NCI-H526 (cell line): ENCODE measurements around the gene GOLIM4.
"Not testable (repeated sequence)": the region's sequence is repeated elsewhere in the genome, so short reads cannot be mapped to it uniquely, and the experiment has no call there.

Experiments used
- DNase-seq, 2 experiments: peaks; one replicate each; lab custom pipeline; 2025; lab: John Stamatoyannopoulos, UW

The GOLIM4 gene

GRCh38 chr3:168047936-168048335, 47.8 kb downstream of the GOLIM4 start:
- DNase-seq: no peak

- peak; percentile 74 to 86 for DNase-seq
Measured at GRCh38 chr3:168047190-168047795, 48.4 kb downstream of the GOLIM4 start.

GRCh38 chr3:168044049-168044448, 51.7 kb downstream of the GOLIM4 start:
- no peak for DNase-seq

GRCh38 chr3:168040607-168041208, 55.0 kb downstream of the GOLIM4 start:
- peak; percentile 22 to 61 for DNase-seq

DNA sequence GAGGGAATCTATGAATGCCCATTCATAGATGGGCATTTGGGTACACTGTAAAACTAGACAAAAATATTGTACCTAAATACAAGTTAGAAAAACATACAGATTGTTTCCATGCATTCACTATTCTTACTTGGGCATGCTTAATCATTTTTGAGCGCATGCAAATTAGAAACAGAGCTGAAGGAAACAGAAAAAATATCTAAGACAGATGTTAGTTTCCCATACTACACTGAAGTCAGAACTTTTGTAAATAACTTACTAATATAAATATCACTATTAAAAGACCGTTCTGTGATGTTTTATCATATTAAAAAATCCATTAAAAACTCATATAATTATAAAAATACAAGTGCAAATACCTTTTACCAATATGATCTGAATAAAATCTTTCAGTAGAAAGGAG, 58.7 kb downstream of the GOLIM4 start:
- DNase-seq: no peak

DNA sequence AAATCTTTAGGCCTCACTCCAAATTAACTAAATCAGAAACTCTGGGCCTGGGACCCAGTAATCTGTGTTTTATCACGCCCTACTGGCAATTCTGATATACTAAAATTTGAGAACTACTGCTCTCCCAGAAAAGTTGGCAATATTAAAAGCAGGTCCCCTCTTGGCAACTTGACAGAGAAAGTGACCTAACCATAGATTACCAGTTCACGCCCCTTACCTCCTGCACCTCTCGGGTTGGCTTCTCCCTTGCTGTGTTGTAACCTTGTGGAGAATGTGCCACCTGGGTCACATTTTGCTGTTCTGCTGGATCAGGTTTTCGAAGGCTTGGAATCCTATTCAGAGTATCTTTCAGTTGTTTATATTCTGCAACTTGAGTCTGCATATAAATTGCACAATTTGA, 59.1 kb downstream of the GOLIM4 start:
- no peak for DNase-seq

DNA sequence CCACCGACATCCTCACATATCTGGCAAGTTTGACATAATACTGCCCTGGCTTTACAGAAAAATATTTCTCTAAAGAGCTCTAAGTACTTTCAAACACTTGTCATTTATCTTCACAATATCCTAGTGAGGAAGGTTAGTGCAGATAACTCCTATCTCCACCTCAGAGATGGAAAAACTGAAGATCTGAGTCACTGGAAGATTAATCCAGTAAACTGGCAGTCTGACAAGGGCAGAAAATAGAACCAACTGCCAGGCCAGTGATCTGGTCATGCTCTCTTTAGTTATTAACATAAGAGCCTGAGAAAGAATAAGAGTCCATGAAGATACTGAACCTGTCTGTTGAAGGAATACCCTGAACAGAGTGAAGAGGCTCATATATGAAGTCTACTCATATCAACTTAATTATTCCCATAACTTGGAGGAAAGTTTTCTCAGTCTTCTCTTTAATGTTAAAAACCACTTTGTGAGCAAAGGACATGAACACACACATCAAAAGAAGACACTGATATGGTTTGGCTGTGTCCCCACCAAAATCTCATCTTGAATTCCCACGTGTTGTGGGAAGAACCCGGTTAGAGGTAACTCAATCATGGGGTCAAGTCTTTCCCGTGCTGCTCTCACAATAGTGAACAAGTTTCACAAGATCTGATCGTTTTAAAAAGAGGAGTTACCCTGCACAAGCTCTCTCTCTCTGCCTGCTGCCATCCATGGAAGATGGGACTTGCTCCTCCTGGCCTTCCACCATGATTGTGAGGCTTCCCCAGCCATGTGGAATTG, 61.4 kb downstream of the GOLIM4 start:
- DNase-seq: no peak

DNA sequence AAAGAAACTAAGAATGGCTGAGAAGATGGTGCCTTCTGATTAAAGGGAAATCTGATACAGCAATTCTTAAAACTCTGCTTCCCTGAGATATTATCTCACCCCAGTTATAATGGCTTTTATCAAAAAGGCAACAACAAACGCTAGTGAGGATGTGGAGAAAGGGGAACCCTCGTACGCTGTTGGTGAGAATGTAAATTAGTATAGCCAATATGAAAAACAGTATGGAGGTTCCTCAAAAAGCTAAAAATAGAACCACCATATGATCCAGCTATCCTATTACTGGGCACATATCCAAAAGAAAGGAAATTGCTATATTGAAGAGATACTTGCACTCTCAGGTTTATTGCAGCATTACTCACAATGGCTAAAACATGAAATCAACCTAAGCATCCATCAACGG, 65.1 kb downstream of the GOLIM4 start:
- peak; percentile 2 to 40 for DNase-seq

DNA sequence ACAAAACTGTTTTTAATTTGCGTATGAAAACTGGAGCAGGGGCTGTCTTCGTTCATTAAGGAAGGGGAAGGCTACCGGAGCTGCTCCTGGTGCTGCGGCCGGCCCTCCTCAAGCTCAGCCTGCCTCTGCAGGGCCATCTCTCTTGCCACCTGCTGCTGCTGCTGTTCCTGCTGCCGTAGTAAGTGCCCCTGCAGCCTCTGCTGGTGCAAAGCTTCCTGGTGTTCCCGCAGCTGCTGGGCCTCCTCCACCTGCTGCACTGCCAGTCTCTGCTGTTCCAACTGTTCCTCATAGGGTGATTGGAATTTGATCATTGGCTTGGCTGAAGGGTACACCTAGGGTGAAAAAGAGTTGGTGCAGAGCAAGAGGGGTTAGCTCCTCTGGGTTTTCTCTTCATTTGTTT, 66.0 kb downstream of the GOLIM4 start:
- DNase-seq: peak; percentile 2 to 26

DNA sequence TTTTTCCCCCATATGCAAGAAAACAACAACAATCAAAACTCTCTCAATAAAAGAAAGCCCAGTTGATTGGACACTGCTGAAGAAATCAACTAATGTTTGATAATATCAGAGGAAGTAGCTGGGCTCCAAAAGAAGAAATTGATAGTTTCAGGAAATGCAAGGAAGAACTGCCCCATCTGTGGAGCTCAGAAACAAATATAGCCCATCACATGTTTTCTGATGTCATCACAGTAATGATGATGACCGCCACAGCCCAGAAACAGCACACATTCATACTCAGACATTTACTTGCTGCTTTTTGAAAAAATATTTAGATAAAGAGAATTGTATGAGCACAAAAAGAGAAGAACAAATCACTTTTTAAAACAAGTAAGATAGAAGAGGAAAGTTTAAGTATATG, 67.6 kb downstream of the GOLIM4 start:
- no peak for DNase-seq

GRCh38 chr3:168026764-168027163, 69.0 kb downstream of the GOLIM4 start:
- DNase-seq: no peak

GRCh38 chr3:168025076-168025475, 70.6 kb downstream of the GOLIM4 start:
- no peak for DNase-seq

DNA sequence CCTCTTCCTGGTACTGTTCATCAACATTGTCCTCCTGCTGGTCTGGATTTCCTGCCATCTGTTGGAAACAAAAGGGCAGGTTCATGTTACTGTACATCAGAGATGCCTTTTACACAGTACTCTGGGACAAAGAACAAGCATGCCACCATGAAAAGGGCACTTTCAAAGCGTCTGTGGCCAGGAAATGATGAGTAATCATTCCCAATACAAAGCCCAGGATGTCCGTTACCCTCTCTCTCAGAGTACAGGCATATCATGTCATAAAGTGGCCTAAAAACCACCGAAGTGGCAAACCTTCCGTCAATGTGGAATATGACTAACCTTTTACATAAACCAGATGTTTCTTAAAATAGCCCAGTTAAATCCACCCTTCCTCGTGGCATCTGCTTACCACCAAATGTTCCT, 71.2 kb downstream of the GOLIM4 start:
- no peak for DNase-seq

GRCh38 chr3:168021737-168022450, 73.8 kb downstream of the GOLIM4 start:
- DNase-seq: no peak

- DNase-seq: not testable (repeated sequence)
Measured at GRCh38 chr3:168011280-168011679, 84.4 kb downstream of the GOLIM4 start.

DNA sequence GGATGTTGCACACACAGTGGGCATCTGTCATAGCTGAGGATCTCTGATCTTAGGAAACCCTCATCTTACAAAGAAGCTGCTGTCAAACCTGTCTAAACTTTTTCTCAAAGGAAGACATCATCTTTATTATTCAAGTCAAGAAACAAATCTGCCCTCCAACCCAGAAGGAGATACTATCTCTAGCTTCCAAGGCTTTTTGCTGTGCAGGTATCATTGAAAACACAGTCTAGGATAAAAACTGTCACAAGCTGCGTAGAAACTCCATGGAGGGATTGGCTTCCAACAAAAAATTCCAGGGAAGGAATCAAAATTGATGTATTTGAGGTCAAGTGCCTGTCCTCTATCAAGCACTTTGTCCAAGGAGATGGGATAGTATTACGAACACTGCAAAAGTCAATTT, 89.1 kb downstream of the GOLIM4 start:
- DNase-seq: no peak

- DNase-seq: no peak
Measured at GRCh38 chr3:168003911-168004310, 91.8 kb downstream of the GOLIM4 start.

DNA sequence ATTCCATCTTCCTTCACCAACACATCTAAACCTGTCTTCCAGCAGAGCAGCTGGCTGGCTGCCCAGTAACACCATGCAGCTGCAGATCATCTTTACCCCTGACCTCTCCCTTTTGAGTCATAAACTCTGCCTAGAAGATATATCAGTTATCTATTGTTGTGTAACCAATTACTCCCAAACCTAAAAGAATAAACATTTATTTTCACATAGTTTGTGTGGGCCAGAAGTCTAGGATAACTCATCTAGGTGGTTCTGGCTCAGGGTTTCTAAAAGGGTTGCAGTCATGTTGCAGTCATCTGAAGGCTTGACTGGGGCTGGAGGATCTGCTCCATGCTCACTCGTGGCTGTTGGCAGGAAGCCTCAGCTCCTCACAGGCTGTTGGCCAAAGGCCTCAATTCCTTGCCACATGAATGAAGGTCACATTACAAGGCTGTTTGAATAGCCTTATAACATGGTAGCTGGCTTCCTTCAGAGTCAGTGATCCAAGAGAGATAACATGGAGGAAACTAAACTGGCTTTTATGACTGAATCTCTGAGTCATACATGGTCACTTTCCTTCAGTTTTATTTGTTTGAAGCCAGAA, 92.8 kb downstream of the GOLIM4 start:
- DNase-seq: no peak

DNA sequence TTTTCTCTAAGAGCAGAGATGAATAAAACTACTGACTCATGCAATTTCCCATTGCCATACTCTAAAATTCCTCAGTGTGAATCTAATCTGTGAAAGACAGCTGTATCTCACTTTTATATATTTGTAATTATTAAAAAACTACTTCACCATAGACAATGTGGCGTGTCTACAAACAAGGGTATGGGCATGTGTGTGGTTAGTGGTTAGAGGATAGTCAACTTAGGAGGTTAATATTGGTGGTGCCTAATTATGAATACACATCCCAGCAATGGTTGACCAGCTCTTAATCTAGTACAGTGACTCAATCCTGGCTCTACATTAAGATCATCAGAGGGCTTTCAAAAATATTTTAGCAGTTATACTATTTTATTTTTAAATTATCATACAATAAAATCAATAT, 94.5 kb downstream of the GOLIM4 start:
- no peak for DNase-seq

GRCh38 chr3:167998253-167998652, 97.5 kb downstream of the GOLIM4 start:
- DNase-seq: no peak

DNA sequence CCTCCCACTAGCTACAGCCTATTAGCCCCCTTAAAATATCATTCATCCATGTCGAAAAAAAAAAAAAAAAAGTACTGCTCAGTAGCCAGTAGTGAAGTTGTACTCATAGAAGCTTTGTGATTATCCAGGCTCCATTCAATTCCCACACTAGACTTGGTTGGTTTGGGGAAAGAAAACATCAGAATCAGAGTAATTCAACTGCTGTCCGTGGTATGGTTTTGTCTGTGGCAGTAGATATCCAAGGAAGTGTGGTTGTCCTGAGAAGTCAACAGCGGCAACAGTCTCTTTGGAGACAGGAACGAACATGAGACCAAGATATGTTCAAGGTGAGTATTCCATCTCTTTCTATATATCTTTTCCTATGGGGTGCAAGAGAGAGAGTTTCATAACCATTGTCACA, 99.2 kb downstream of the GOLIM4 start:
- no peak for DNase-seq

DNA sequence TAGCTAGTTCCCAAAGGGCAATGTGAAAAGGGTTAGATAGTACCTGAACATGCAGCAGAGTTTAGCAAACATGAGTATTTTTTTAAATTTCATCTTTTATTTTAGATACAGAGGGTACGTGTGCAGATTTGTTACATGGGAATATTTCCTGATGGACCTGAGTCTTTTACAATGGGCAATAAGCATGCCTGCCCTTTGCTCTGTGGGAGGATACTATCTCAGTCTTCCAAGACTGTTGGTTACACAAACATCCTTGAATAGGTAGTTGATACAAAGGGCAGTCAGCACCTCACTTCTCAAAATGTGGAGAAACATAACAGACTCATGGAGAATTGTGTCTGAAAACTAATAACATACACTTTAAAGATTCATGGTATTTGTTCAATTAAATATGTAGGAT, 103.3 kb downstream of the GOLIM4 start:
- DNase-seq: no peak
